Gastroesophageal sphincter (tissue), 3 donors: ENCODE results near the gene TST.

Experiments
- CTCF ChIP-seq, 4 experiments: fragments of 200-600 bp in 2 of 4; fragments of 450-650 bp in 2 of 4; sonication (generic) in 1 of 4; IDR thresholded peaks; one replicate each; pipeline ENCODE4 v1.5.1; 2017 to 2019; ENCODE audit warnings: antibody characterized with exemption in 4 of 4, mild to moderate bottlenecking in 2 of 4, moderate library complexity in 2 of 4
- EP300 ChIP-seq: sonication (generic); formaldehyde crosslinking; IDR thresholded peaks from one replicate; pipeline ENCODE4 v1.6.1; 2017; ENCODE audit warnings: antibody characterized with exemption, mild to moderate bottlenecking
- POLR2A ChIP-seq, 2 donors: fragments of 450-650 bp; IDR thresholded peaks; one replicate each; pipeline ENCODE4 v1.6.1; 2017; ENCODE audit warnings: antibody characterized with exemption in 2 of 2, mild to moderate bottlenecking in 2 of 2, moderate library complexity in 1 of 2
- POLR2AphosphoS5 ChIP-seq: sonication (generic); formaldehyde crosslinking; IDR thresholded peaks from one replicate; pipeline ENCODE4 v1.6.1; 2017; ENCODE audit warnings: antibody characterized with exemption

GRCh38 chr22:37017356-37017755 is 1.9 kb downstream of the TST start:
- no peak for TF ChIP-seq CTCF (IDR thresholded peaks at IDR 0.05)
- no peak for TF ChIP-seq POLR2A (IDR thresholded peaks at IDR 0.05)
- TF ChIP-seq EP300 = no peak
- no peak for TF ChIP-seq POLR2AphosphoS5
